Uterus (tissue), 2 donors: ENCODE data around the gene KRT86.

ENCODE experiments used
- POLR2A ChIP-seq, 2 donors: fragments of 450-650 bp; IDR thresholded peaks; one replicate each; pipeline ENCODE4 v1.6.1; 2016; ENCODE audit warnings: antibody characterized with exemption in 2 of 2, mild to moderate bottlenecking in 1 of 2, moderate library complexity in 1 of 2
- TF ChIP-seq, protein P1 (sequence below), 4 experiments: fragments of 200-600 bp in 2 of 4; fragments of 450-650 bp in 2 of 4; sonication (generic) in 2 of 4; IDR thresholded peaks; one replicate each; pipeline ENCODE4 v1.5.1; 2016 to 2019; ENCODE audit warnings: antibody characterized with exemption in 4 of 4, mild to moderate bottlenecking in 2 of 4, moderate library complexity in 1 of 4

DNA sequence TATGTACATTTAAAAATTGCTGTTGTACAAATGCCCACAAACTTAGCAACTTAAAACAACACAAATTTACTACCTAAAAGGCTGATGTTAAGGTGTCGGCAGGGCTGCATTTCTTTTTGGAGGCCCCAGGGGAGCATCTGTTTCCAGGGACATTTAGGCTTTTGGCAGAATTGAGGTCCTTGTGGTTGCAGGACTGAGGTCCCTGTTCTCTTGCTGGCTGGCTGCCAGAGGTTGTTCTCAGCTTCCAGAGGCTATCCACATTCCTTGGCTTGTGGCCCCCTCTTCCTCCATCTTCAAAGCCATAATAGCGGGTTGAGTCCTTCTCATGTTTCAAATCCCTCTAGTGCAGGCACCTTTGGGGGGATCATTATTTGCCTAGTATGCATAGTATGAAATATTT lies 69.1 kb downstream of the KRT86 start:
- TF ChIP-seq, protein P1, sequence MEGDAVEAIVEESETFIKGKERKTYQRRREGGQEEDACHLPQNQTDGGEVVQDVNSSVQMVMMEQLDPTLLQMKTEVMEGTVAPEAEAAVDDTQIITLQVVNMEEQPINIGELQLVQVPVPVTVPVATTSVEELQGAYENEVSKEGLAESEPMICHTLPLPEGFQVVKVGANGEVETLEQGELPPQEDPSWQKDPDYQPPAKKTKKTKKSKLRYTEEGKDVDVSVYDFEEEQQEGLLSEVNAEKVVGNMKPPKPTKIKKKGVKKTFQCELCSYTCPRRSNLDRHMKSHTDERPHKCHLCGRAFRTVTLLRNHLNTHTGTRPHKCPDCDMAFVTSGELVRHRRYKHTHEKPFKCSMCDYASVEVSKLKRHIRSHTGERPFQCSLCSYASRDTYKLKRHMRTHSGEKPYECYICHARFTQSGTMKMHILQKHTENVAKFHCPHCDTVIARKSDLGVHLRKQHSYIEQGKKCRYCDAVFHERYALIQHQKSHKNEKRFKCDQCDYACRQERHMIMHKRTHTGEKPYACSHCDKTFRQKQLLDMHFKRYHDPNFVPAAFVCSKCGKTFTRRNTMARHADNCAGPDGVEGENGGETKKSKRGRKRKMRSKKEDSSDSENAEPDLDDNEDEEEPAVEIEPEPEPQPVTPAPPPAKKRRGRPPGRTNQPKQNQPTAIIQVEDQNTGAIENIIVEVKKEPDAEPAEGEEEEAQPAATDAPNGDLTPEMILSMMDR (IDR thresholded peaks at IDR 0.05), result no peak
- TF ChIP-seq POLR2A (IDR thresholded peaks at IDR 0.05), result no peak
